GM23338 (cell line): ENCODE results near the gene FAM168A. TPM values are rescaled to one million over a fixed set of nuclear protein-coding genes. Genes with fewer than 3 reads are reported as not detected.
A peak's percentile ranks its signal among the peaks of the same experiment; 100 is the strongest.

ENCODE experiments used
- ATAC-seq: fragments of 200-7000 bp; cut with Tn5 transposase; 3 replicates; pipeline ENCODE4 v1.9.1; 2020
- DNase-seq: peaks from one replicate; pipeline ENCODE4 v3.0.0-alpha.2; 2015; ENCODE audit warnings: low spot score
- H2AFZ ChIP-seq: fragments of 200-600 bp; sonication (generic); 2 replicates; pipeline ENCODE4 v1.8.0; 2016; ENCODE audit warnings: antibody characterized with exemption, mild to moderate bottlenecking, moderate library complexity
- H3F3A ChIP-seq: fragments of 200-600 bp; sonication (generic); replicated peaks from 2 replicates; pipeline ENCODE4 v1.8.0; 2017; ENCODE audit warnings: antibody characterized with exemption, mixed run types, low read depth
- H3K27ac ChIP-seq: fragments of 200-600 bp; sonication (generic); 2 replicates; pipeline ENCODE4 v1.6.1; 2016; ENCODE audit warnings: low read depth
- H3K27me3 ChIP-seq: fragments of 200-600 bp; sonication (generic); 2 replicates; pipeline ENCODE4 v1.8.0; 2016; ENCODE audit warnings: mild to moderate bottlenecking, mixed run types, moderate library complexity; ENCODE audit not compliant: insufficient read depth
- H3K36me3 ChIP-seq: fragments of 200-600 bp; sonication (generic); 2 replicates; pipeline ENCODE4 v1.8.0; 2016; ENCODE audit warnings: mild to moderate bottlenecking; ENCODE audit not compliant: insufficient read depth
- H3K4me1 ChIP-seq: fragments of 200-600 bp; sonication (generic); 2 replicates; pipeline ENCODE4 v1.8.0; 2016; ENCODE audit warnings: mild to moderate bottlenecking, moderate library complexity; ENCODE audit not compliant: insufficient read depth
- H3K4me2 ChIP-seq: fragments of 200-600 bp; sonication (generic); 2 replicates; pipeline ENCODE4 v1.7.1; 2017; ENCODE audit warnings: mixed run types
- H3K4me3 ChIP-seq: fragments of 200-600 bp; sonication (generic); 2 replicates; pipeline ENCODE4 v1.6.1; 2016; ENCODE audit warnings: mixed run types
- H3K79me2 ChIP-seq: fragments of 200-600 bp; sonication (generic); replicated peaks from 2 replicates; pipeline ENCODE4 v1.8.0; 2017; ENCODE audit warnings: mild to moderate bottlenecking; ENCODE audit not compliant: insufficient read depth
- H3K9me2 ChIP-seq: fragments of 200-600 bp; sonication (generic); 2 replicates; pipeline ENCODE4 v1.8.0; 2017; ENCODE audit not compliant: insufficient read depth
- H4K20me1 ChIP-seq: fragments of 200-600 bp; sonication (generic); replicated peaks from 2 replicates; pipeline ENCODE4 v1.8.0; 2017; ENCODE audit warnings: mild to moderate bottlenecking; ENCODE audit not compliant: insufficient read depth
- H3K27ac Mint-ChIP-seq: 2 replicates; pipeline ENCODE4 v1.8.0; 2020; ENCODE audit warnings: inconsistent platforms, mild to moderate bottlenecking, moderate library complexity, mixed read lengths
- H3K27me3 Mint-ChIP-seq: 3 replicates; pipeline ENCODE4 v1.8.0; 2022; ENCODE audit warnings: low read depth, mild to moderate bottlenecking, moderate library complexity, mixed read lengths, inconsistent platforms; ENCODE audit not compliant: insufficient read depth, poor library complexity
- H3K36me3 Mint-ChIP-seq: 3 replicates; pipeline ENCODE4 v1.8.0; 2021; ENCODE audit warnings: low read depth, mild to moderate bottlenecking, inconsistent platforms, moderate library complexity, mixed read lengths
- H3K4me1 Mint-ChIP-seq: 3 replicates; pipeline ENCODE4 v1.8.0; 2020; ENCODE audit warnings: mild to moderate bottlenecking, inconsistent platforms, mixed read lengths
- H3K4me3 Mint-ChIP-seq: 3 replicates; pipeline ENCODE4 v1.8.0; 2021; ENCODE audit warnings: moderate library complexity, mild to moderate bottlenecking, inconsistent platforms, mixed read lengths
- H3K9me3 Mint-ChIP-seq: 3 replicates; pipeline ENCODE4 v1.8.0; 2020; ENCODE audit warnings: moderate library complexity, mild to moderate bottlenecking, inconsistent platforms, mixed read lengths
- CREB1 ChIP-seq: fragments of 250-450 bp; sonication (Bioruptor Pico); IDR thresholded peaks from 2 replicates; pipeline ENCODE4 v1.5.0; 2020; ENCODE audit warnings: low read depth, mild to moderate bottlenecking, moderate library complexity
- ETS1 ChIP-seq: IDR thresholded peaks from 2 replicates; pipeline ENCODE4 v1.6.1; 2016; ENCODE audit warnings: antibody characterized with exemption
- EZH2 ChIP-seq: fragments of 200-600 bp; sonication (generic); IDR thresholded peaks from one replicate; pipeline ENCODE4 v1.8.0; 2017; ENCODE audit warnings: antibody characterized with exemption, mild to moderate bottlenecking, low read depth; ENCODE audit not compliant: unreplicated experiment
- EZH2phosphoT487 ChIP-seq: fragments of 200-600 bp; sonication (generic); IDR thresholded peaks from one replicate; pipeline ENCODE4 v1.8.1; 2018; ENCODE audit warnings: antibody characterized with exemption; ENCODE audit not compliant: unreplicated experiment
- JUNB ChIP-seq: IDR thresholded peaks from one replicate; pipeline ENCODE4 v1.6.1; 2016; ENCODE audit warnings: antibody characterized with exemption; ENCODE audit not compliant: unreplicated experiment
- NANOG ChIP-seq: IDR thresholded peaks from 2 replicates; pipeline ENCODE4 v1.6.1; 2016; ENCODE audit warnings: antibody characterized with exemption, borderline replicate concordance
- POLR2AphosphoS5 ChIP-seq: IDR thresholded peaks from 2 replicates; pipeline ENCODE4 v1.6.1; 2016; ENCODE audit warnings: antibody characterized with exemption, low read depth
- STAT1 ChIP-seq: IDR thresholded peaks from one replicate; pipeline ENCODE4 v1.6.1; 2016; ENCODE audit warnings: antibody characterized with exemption; ENCODE audit not compliant: unreplicated experiment
- ZNF114 ChIP-seq: fragments of 250-450 bp; sonication (Bioruptor Pico); IDR thresholded peaks from 2 replicates; pipeline ENCODE4 v1.5.0; 2020; ENCODE audit warnings: mild to moderate bottlenecking, moderate library complexity
- ZNF331 ChIP-seq: fragments of 250-450 bp; sonication (Bioruptor Pico); IDR thresholded peaks from 2 replicates; pipeline ENCODE4 v1.5.0; 2020; ENCODE audit warnings: low read depth, mild to moderate bottlenecking, moderate library complexity
- polyA plus RNA-seq: library from polyadenylated mRNA; unstranded; fragments of >200 nt; fragmentation: Nextera tagmentation; extraction: Ambion mirVana; gene quantifications from 2 replicates; pipeline ENCODE4 v1.2.1, GENCODE V29; 2016
- total RNA-seq: library from RNA; depleted of rRNA; stranded (reverse); fragments of >200 nt; shearing (Covaris generic); gene quantifications from 2 replicates; pipeline ENCODE4 v1.2.3, GENCODE V29; 2014
- TF ChIP-seq, protein P1 (sequence below), 2 experiments: fragments of 200-600 bp in 1 of 2; sonication (generic) in 1 of 2; conservative IDR thresholded peaks; 2 replicates each; pipeline versions ENCODE4 v1.5.1 to v1.6.1; 2016 to 2017; ENCODE audit warnings: antibody characterized with exemption in 2 of 2, low read depth in 2 of 2, mild to moderate bottlenecking in 2 of 2, moderate library complexity in 1 of 2
- TF ChIP-seq, protein P2 (sequence below): IDR thresholded peaks from one replicate; pipeline ENCODE4 v1.6.1; 2018; ENCODE audit warnings: antibody characterized with exemption; ENCODE audit not compliant: unreplicated experiment
- TF ChIP-seq, protein P3 (sequence below): fragments of 250-450 bp; sonication (Bioruptor Pico); IDR thresholded peaks from 2 replicates; pipeline ENCODE4 v1.5.0; 2020; ENCODE audit warnings: mild to moderate bottlenecking, moderate library complexity

The FAM168A gene
- total and polyA plus RNA-seq, 2 experiments from 2014 or later, result 8.0 to 20.3 TPM

GRCh38 chr11:73528483-73529203 lies 69.3 kb downstream of the FAM168A start:
- H3K4me2 ChIP-seq, result peak overlapping the region; percentile 72
- H3K9me2 ChIP-seq, result no peaks in the 10 kb centered on the region
- H3K4me3 ChIP-seq, result peak overlapping the region; percentile 24; the same call in 1 of the 2 replicates
- peaks cover 72% of the 10 kb centered on the region for H3K4me1 ChIP-seq
- Mint-ChIP-seq H3K4me3 (0 out of 3 replicates have a peak overlapping the region, but pooled peaks have one; percentile 19), H3K9me3 (peaks cover 12% of the 10 kb centered on the region), H3K4me1 (peaks cover 72% of the 10 kb centered on the region), H3K27me3 (no peaks in the 10 kb centered on the region), H3K36me3 (peaks cover 13% of the 10 kb centered on the region), H3K27ac (peak overlapping the region; percentile 87)
- peaks cover 39% of the 10 kb centered on the region for H3K79me2 ChIP-seq
- TF ChIP-seq, protein P1, sequence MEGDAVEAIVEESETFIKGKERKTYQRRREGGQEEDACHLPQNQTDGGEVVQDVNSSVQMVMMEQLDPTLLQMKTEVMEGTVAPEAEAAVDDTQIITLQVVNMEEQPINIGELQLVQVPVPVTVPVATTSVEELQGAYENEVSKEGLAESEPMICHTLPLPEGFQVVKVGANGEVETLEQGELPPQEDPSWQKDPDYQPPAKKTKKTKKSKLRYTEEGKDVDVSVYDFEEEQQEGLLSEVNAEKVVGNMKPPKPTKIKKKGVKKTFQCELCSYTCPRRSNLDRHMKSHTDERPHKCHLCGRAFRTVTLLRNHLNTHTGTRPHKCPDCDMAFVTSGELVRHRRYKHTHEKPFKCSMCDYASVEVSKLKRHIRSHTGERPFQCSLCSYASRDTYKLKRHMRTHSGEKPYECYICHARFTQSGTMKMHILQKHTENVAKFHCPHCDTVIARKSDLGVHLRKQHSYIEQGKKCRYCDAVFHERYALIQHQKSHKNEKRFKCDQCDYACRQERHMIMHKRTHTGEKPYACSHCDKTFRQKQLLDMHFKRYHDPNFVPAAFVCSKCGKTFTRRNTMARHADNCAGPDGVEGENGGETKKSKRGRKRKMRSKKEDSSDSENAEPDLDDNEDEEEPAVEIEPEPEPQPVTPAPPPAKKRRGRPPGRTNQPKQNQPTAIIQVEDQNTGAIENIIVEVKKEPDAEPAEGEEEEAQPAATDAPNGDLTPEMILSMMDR (conservative IDR thresholded peaks at IDR 0.05; ENCODE audit: low read depth in 2 of 2), result no peak
- TF ChIP-seq STAT1 (no peak), JUNB (no peak), ZNF331 (CRISPR knock-in tag) (no peak), NANOG (no peak), CREB1 (CRISPR knock-in tag) (no peak), EZH2 (no peak), ETS1 (no peak), EZH2phosphoT487 (no peak), POLR2AphosphoS5 (no peak), ZNF114 (CRISPR knock-in tag) (no peak)
- TF ChIP-seq, protein P2, sequence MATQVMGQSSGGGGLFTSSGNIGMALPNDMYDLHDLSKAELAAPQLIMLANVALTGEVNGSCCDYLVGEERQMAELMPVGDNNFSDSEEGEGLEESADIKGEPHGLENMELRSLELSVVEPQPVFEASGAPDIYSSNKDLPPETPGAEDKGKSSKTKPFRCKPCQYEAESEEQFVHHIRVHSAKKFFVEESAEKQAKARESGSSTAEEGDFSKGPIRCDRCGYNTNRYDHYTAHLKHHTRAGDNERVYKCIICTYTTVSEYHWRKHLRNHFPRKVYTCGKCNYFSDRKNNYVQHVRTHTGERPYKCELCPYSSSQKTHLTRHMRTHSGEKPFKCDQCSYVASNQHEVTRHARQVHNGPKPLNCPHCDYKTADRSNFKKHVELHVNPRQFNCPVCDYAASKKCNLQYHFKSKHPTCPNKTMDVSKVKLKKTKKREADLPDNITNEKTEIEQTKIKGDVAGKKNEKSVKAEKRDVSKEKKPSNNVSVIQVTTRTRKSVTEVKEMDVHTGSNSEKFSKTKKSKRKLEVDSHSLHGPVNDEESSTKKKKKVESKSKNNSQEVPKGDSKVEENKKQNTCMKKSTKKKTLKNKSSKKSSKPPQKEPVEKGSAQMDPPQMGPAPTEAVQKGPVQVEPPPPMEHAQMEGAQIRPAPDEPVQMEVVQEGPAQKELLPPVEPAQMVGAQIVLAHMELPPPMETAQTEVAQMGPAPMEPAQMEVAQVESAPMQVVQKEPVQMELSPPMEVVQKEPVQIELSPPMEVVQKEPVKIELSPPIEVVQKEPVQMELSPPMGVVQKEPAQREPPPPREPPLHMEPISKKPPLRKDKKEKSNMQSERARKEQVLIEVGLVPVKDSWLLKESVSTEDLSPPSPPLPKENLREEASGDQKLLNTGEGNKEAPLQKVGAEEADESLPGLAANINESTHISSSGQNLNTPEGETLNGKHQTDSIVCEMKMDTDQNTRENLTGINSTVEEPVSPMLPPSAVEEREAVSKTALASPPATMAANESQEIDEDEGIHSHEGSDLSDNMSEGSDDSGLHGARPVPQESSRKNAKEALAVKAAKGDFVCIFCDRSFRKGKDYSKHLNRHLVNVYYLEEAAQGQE, result no peak
- TF ChIP-seq, protein P3, sequence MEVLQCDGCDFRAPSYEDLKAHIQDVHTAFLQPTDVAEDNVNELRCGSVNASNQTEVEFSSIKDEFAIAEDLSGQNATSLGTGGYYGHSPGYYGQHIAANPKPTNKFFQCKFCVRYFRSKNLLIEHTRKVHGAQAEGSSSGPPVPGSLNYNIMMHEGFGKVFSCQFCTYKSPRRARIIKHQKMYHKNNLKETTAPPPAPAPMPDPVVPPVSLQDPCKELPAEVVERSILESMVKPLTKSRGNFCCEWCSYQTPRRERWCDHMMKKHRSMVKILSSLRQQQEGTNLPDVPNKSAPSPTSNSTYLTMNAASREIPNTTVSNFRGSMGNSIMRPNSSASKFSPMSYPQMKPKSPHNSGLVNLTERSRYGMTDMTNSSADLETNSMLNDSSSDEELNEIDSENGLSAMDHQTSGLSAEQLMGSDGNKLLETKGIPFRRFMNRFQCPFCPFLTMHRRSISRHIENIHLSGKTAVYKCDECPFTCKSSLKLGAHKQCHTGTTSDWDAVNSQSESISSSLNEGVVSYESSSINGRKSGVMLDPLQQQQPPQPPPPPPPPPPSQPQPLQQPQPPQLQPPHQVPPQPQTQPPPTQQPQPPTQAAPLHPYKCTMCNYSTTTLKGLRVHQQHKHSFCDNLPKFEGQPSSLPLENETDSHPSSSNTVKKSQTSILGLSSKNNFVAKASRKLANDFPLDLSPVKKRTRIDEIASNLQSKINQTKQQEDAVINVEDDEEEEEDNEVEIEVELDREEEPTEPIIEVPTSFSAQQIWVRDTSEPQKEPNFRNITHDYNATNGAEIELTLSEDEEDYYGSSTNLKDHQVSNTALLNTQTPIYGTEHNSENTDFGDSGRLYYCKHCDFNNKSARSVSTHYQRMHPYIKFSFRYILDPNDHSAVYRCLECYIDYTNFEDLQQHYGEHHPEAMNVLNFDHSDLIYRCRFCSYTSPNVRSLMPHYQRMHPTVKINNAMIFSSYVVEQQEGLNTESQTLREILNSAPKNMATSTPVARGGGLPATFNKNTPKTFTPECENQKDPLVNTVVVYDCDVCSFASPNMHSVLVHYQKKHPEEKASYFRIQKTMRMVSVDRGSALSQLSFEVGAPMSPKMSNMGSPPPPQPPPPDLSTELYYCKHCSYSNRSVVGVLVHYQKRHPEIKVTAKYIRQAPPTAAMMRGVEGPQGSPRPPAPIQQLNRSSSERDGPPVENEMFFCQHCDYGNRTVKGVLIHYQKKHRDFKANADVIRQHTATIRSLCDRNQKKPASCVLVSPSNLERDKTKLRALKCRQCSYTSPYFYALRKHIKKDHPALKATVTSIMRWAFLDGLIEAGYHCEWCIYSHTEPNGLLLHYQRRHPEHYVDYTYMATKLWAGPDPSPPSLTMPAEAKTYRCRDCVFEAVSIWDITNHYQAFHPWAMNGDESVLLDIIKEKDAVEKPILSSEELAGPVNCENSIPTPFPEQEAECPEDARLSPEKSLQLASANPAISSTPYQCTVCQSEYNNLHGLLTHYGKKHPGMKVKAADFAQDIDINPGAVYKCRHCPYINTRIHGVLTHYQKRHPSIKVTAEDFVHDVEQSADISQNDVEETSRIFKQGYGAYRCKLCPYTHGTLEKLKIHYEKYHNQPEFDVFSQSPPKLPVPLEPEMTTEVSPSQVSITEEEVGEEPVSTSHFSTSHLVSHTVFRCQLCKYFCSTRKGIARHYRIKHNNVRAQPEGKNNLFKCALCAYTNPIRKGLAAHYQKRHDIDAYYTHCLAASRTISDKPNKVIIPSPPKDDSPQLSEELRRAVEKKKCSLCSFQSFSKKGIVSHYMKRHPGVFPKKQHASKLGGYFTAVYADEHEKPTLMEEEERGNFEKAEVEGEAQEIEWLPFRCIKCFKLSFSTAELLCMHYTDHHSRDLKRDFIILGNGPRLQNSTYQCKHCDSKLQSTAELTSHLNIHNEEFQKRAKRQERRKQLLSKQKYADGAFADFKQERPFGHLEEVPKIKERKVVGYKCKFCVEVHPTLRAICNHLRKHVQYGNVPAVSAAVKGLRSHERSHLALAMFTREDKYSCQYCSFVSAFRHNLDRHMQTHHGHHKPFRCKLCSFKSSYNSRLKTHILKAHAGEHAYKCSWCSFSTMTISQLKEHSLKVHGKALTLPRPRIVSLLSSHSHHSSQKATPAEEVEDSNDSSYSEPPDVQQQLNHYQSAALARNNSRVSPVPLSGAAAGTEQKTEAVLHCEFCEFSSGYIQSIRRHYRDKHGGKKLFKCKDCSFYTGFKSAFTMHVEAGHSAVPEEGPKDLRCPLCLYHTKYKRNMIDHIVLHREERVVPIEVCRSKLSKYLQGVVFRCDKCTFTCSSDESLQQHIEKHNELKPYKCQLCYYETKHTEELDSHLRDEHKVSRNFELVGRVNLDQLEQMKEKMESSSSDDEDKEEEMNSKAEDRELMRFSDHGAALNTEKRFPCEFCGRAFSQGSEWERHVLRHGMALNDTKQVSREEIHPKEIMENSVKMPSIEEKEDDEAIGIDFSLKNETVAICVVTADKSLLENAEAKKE (CRISPR knock-in tag), result no peak
- DNase-seq (peak; percentile 42), ATAC-seq (peak; percentile 20)
- no peak overlapping the region for H2AFZ ChIP-seq
- no peaks in the 10 kb centered on the region for H3K27me3 ChIP-seq
- no peaks in the 10 kb centered on the region for H4K20me1 ChIP-seq
- H3K36me3 ChIP-seq, result no peaks in the 10 kb centered on the region
- no peaks in the 10 kb centered on the region; the same call in 1 of the 2 replicates for H3F3A ChIP-seq
- peak overlapping the region; percentile 92 for H3K27ac ChIP-seq
